BE2C (cell line): Measurements from ENCODE around the gene LDLRAD1.
"Not testable (repeated sequence)": the region's sequence is repeated elsewhere in the genome, so short reads cannot be mapped to it uniquely, and the experiment has no call there.

Experiments used
- DNase-seq: peaks from one replicate; pipeline ENCODE4 v3.0.0-alpha.2; 2020
- H3K27me3 ChIP-seq: fragments of 250-450 bp; sonication (Bioruptor Pico); 2 replicates; pipeline ENCODE4 v1.5.1; 2020; ENCODE audit warnings: mild to moderate bottlenecking
- H3K36me3 ChIP-seq: fragments of 250-450 bp; sonication (Bioruptor Pico); 2 replicates; pipeline ENCODE4 v1.5.1; 2020; ENCODE audit warnings: mild to moderate bottlenecking
- H3K4me1 ChIP-seq: fragments of 250-450 bp; sonication (Bioruptor Pico); 2 replicates; pipeline ENCODE4 v1.5.1; 2020
- H3K4me3 ChIP-seq: 2 replicates; pipeline ENCODE4 v1.5.1; 2011; ENCODE audit warnings: low read depth, low read length
- H3K9me3 ChIP-seq: fragments of 250-450 bp; sonication (Bioruptor Pico); 2 replicates; pipeline ENCODE4 v1.5.1; 2020
- CTCF ChIP-seq: IDR thresholded peaks from 2 replicates; pipeline ENCODE4 v1.5.1; 2012; ENCODE audit warnings: mild to moderate bottlenecking, low read depth, low read length

The LDLRAD1 gene

GRCh38 chr1:54052431-54052933, 34.5 kb upstream of the LDLRAD1 start:
- TF ChIP-seq CTCF: no peak
- Histone ChIP-seq H3K9me3 (no peaks in the 10 kb centered on the region), H3K4me1 (no peaks in the 10 kb centered on the region; the same call in 1 of the 2 replicates), H3K36me3 (no peaks in the 10 kb centered on the region), H3K27me3 (no peaks in the 10 kb centered on the region), H3K4me3 (peak overlapping the region; percentile 92)
- peak; percentile 13 for DNase-seq

- TF ChIP-seq CTCF: no peak
- Histone ChIP-seq H3K36me3 (no peaks in the 10 kb centered on the region), H3K4me3 (peak overlapping the region; percentile 92), H3K9me3 (no peaks in the 10 kb centered on the region), H3K27me3 (no peaks in the 10 kb centered on the region), H3K4me1 (no peaks in the 10 kb centered on the region; the same call in 1 of the 2 replicates)
- DNase-seq: no peak
These were observed 34.0 kb upstream of the LDLRAD1 start for GRCh38 chr1:54051933-54052430.

GRCh38 chr1:54050435-54050834, 32.4 kb upstream of the LDLRAD1 start:
- not testable (repeated sequence) for DNase-seq, H3K27me3 ChIP-seq, H3K9me3 ChIP-seq, H3K36me3 ChIP-seq, H3K4me1 ChIP-seq, H3K4me3 ChIP-seq

GRCh38 chr1:54047384-54048305, 29.7 kb upstream of the LDLRAD1 start:
- no peak for TF ChIP-seq CTCF
- no peak overlapping the region for H3K4me3 ChIP-seq
- no peaks in the 10 kb centered on the region for H3K27me3 ChIP-seq
- no peaks in the 10 kb centered on the region for H3K9me3 ChIP-seq
- no peaks in the 10 kb centered on the region for H3K36me3 ChIP-seq
- DNase-seq: no peak
- H3K4me1 ChIP-seq: no peaks in the 10 kb centered on the region; the same call in 1 of the 2 replicates

- Histone ChIP-seq H3K4me3 (no peak overlapping the region), H3K9me3 (no peaks in the 10 kb centered on the region), H3K27me3 (no peaks in the 10 kb centered on the region), H3K36me3 (no peaks in the 10 kb centered on the region; the same call in 1 of the 2 replicates), H3K4me1 (no peaks in the 10 kb centered on the region; the same call in 1 of the 2 replicates)
- no peak for DNase-seq
- TF ChIP-seq CTCF: no peak
These were observed 28.8 kb upstream of the LDLRAD1 start for GRCh38 chr1:54046671-54047383.

GRCh38 chr1:54045496-54045895, 27.5 kb upstream of the LDLRAD1 start:
- TF ChIP-seq CTCF: no peak
- H3K4me3 ChIP-seq: no peak overlapping the region
- H3K4me1 ChIP-seq: no peaks in the 10 kb centered on the region; the same call in 1 of the 2 replicates
- H3K9me3 ChIP-seq: no peaks in the 10 kb centered on the region
- no peaks in the 10 kb centered on the region for H3K27me3 ChIP-seq
- peaks cover 7% of the 10 kb centered on the region for H3K36me3 ChIP-seq
- no peak for DNase-seq
